SK-N-SH (cell line): Measurements from ENCODE around the gene TFEB. TPM values are rescaled to one million over a fixed set of nuclear protein-coding genes. Genes with fewer than 3 reads are reported as not detected.

Experiments used
- CTCF ChIA-PET: fragments of 300-600, 350-600 bp; formaldehyde crosslinking; extraction: SDS; loops from one replicate; lab custom pipeline; 2021; lab: Yijun Ruan, JAX
- POLR2A ChIA-PET: fragments of 350-600 bp; sonication (Branson Sonifier 250); formaldehyde crosslinking; extraction: SDS; loops from one replicate; lab custom pipeline; 2020; ENCODE audit warnings: antibody characterized with exemption, inconsistent platforms; lab: Yijun Ruan, JAX
- DNase-seq: peaks from one replicate; pipeline ENCODE4 v3.0.0; 2012
- H2AFZ ChIP-seq: fragments of 200-600 bp; sonication (generic); 2 replicates; pipeline ENCODE4 v1.8.1; 2016; ENCODE audit warnings: antibody characterized with exemption, mild to moderate bottlenecking, low read depth
- H3F3A ChIP-seq: fragments of 200-600 bp; sonication (generic); replicated peaks from 2 replicates; pipeline ENCODE3; 2016; ENCODE audit warnings: antibody characterized with exemption, mild to moderate bottlenecking; ENCODE audit not compliant: insufficient read depth
- H3K27ac ChIP-seq, 2 experiments: fragments of 200-500 bp in 1 of 2; fragments of 200-600 bp in 1 of 2; sonication (Bioruptor generic) in 1 of 2; sonication (generic), shearing (Covaris generic) in 1 of 2; 2 replicates each; pipeline versions ENCODE4 v1.5.1 to v1.6.1; 2014 to 2016; ENCODE audit warnings: low read depth in 2 of 2, inconsistent platforms in 1 of 2, low read length in 1 of 2, mild to moderate bottlenecking in 1 of 2, mixed read lengths in 1 of 2
- H3K27me3 ChIP-seq: fragments of 200-600 bp; sonication (generic), shearing (Covaris generic); 2 replicates; pipeline ENCODE4 v1.6.1; 2016; ENCODE audit warnings: mixed run types; ENCODE audit not compliant: insufficient read depth
- H3K36me3 ChIP-seq, 2 experiments: fragments of 200-500 bp in 1 of 2; fragments of 200-600 bp in 1 of 2; sonication (Bioruptor generic) in 1 of 2; sonication (generic) in 1 of 2; replicated peaks in 1 of 2; 2 replicates each; pipeline versions ENCODE3 to v1.5.1; 2014 to 2016; ENCODE audit warnings: low read length in 1 of 2, mild to moderate bottlenecking in 1 of 2; ENCODE audit not compliant: insufficient read depth in 2 of 2, control insufficient read depth in 1 of 2
- H3K4me1 ChIP-seq, 2 experiments: fragments of 200-500 bp in 1 of 2; fragments of 200-600 bp in 1 of 2; sonication (Bioruptor generic) in 1 of 2; sonication (generic), shearing (Covaris generic) in 1 of 2; 2 replicates each; pipeline versions ENCODE4 v1.5.1 to v1.6.1; 2014 to 2016; ENCODE audit warnings: low read depth in 1 of 2, low read length in 1 of 2, mixed run types in 1 of 2; ENCODE audit not compliant: insufficient read depth in 2 of 2, control insufficient read depth in 1 of 2
- H3K4me2 ChIP-seq: fragments of 200-600 bp; sonication (generic), shearing (Covaris generic); 2 replicates; pipeline ENCODE4 v1.6.1; 2017; ENCODE audit warnings: mixed run types
- H3K4me3 ChIP-seq, 2 experiments: fragments of 200-500 bp in 1 of 2; fragments of 200-600 bp in 1 of 2; sonication (Bioruptor generic) in 1 of 2; sonication (generic), shearing (Covaris generic) in 1 of 2; 2 replicates each; pipeline versions ENCODE4 v1.5.1 to v1.8.1; 2014 to 2016; ENCODE audit warnings: low read depth in 2 of 2, inconsistent platforms in 1 of 2, low read length in 1 of 2, mild to moderate bottlenecking in 1 of 2, mixed read lengths in 1 of 2, moderate library complexity in 1 of 2
- H3K79me2 ChIP-seq: fragments of 200-600 bp; sonication (generic); 2 replicates; pipeline ENCODE4 v1.8.1; 2017; ENCODE audit warnings: mild to moderate bottlenecking; ENCODE audit not compliant: insufficient read depth
- H3K9ac ChIP-seq: fragments of 200-600 bp; sonication (generic); 2 replicates; pipeline ENCODE4 v1.6.1; 2017; ENCODE audit warnings: mixed run types
- H3K9me2 ChIP-seq: fragments of 200-600 bp; sonication (generic); 2 replicates; pipeline ENCODE4 v1.6.1; 2017; ENCODE audit warnings: mixed run types
- H3K9me3 ChIP-seq: fragments of 200-600 bp; sonication (generic); 2 replicates; pipeline ENCODE4 v1.6.1; 2017; ENCODE audit warnings: mixed run types, mild to moderate bottlenecking, moderate library complexity
- H4K20me1 ChIP-seq: fragments of 200-600 bp; sonication (generic); 2 replicates; pipeline ENCODE4 v1.6.1; 2017; ENCODE audit warnings: mild to moderate bottlenecking, mixed run types; ENCODE audit not compliant: insufficient read depth
- ELF1 ChIP-seq: IDR thresholded peaks from 2 replicates; pipeline ENCODE4 v1.4.0; 2012
- EZH2phosphoT487 ChIP-seq: fragments of 200-600 bp; sonication (generic); IDR thresholded peaks from 2 replicates; pipeline ENCODE4 v1.6.1; 2017; ENCODE audit warnings: low read depth, mixed run types, mild to moderate bottlenecking, antibody characterized with exemption, moderate library complexity, borderline replicate concordance
- FOSL2 ChIP-seq: IDR thresholded peaks from 2 replicates; pipeline ENCODE4 v1.4.0; 2012; ENCODE audit warnings: low read depth, mild to moderate bottlenecking, moderate library complexity, borderline replicate concordance
- FOXM1 ChIP-seq: IDR thresholded peaks from 2 replicates; pipeline ENCODE4 v1.4.0; 2012; ENCODE audit warnings: low read depth, mild to moderate bottlenecking
- GABPA ChIP-seq: IDR thresholded peaks from 2 replicates; pipeline ENCODE4 v1.4.0; 2012; ENCODE audit warnings: low read depth, mild to moderate bottlenecking
- MAX ChIP-seq: IDR thresholded peaks from 2 replicates; pipeline ENCODE4 v1.4.0; 2012; ENCODE audit warnings: low read depth
- NFIC ChIP-seq: IDR thresholded peaks from 2 replicates; pipeline ENCODE4 v1.4.0; 2012; ENCODE audit warnings: borderline replicate concordance
- NRF1 ChIP-seq: IDR thresholded peaks from 2 replicates; pipeline ENCODE4 v1.6.1; 2012; ENCODE audit warnings: low read depth, mild to moderate bottlenecking, low read length
- RAD21 ChIP-seq: IDR thresholded peaks from 2 replicates; pipeline ENCODE4 v1.6.1; 2012; ENCODE audit warnings: mild to moderate bottlenecking, low read length
- RFX5 ChIP-seq: IDR thresholded peaks from 2 replicates; pipeline ENCODE4 v1.6.1; 2012; ENCODE audit warnings: mild to moderate bottlenecking, improper control_type of control experiment, low read length
- RXRA ChIP-seq: IDR thresholded peaks from 2 replicates; pipeline ENCODE4 v1.4.0; 2012; ENCODE audit warnings: low read depth, mild to moderate bottlenecking, borderline replicate concordance
- SIN3A ChIP-seq: IDR thresholded peaks from 2 replicates; pipeline ENCODE4 v1.6.1; 2012; ENCODE audit warnings: low read depth, mild to moderate bottlenecking, low read length, moderate library complexity, borderline replicate concordance
- SMC3 ChIP-seq: IDR thresholded peaks from 2 replicates; pipeline ENCODE4 v1.6.1; 2012; ENCODE audit warnings: low read depth, low read length, improper control_type of control experiment
- TAF1 ChIP-seq: IDR thresholded peaks from 2 replicates; pipeline ENCODE4 v1.6.1; 2012; ENCODE audit warnings: low read depth, mild to moderate bottlenecking, low read length, moderate library complexity, borderline replicate concordance
- TEAD4 ChIP-seq: IDR thresholded peaks from 2 replicates; pipeline ENCODE4 v1.4.0; 2012; ENCODE audit warnings: mild to moderate bottlenecking, borderline replicate concordance; ENCODE audit not compliant: insufficient read depth
- USF2 ChIP-seq: fragments of 150-350 bp; IDR thresholded peaks from 2 replicates; pipeline ENCODE4 v1.6.1; 2017; ENCODE audit warnings: antibody characterized with exemption, low read length, low read depth, borderline replicate concordance
- YY1 ChIP-seq: IDR thresholded peaks from 2 replicates; pipeline ENCODE4 v1.4.0; 2012; ENCODE audit warnings: low read depth, mild to moderate bottlenecking
- WGBS: methylation state at CpG from one replicate; pipeline ENCODE4 v1.1.6; 2017; ENCODE audit warnings: low lambda C conversion rate; 5-methylcytosine and 5-hydroxymethylcytosine counted together
- polyA plus RNA-seq, 3 experiments: library from polyadenylated mRNA; depleted of rRNA; stranded (reverse); fragments of >200 nt; gene quantifications; 2 replicates each; pipeline ENCODE4 v1.2.3, GENCODE V29; 2012

Gene TFEB
- polyA plus RNA-seq, 1 of the 3 experiments (the other 2 are of a cell fraction) = 6.2 TPM

GRCh38 chr6:41711323-41712038, 23.9 kb downstream of the TFEB start (continued):
- TF ChIP-seq SMC3 = no peak
- no peak for TF ChIP-seq YY1
- TF ChIP-seq SIN3A = no peak
- TF ChIP-seq FOXM1 = no peak
- no peak for TF ChIP-seq GABPA

GRCh38 chr6:41709375-41709774, 26.0 kb downstream of the TFEB start:
- Histone ChIP-seq H3K4me3 (no peak overlapping the region), H3K9me3 (no peaks in the 10 kb centered on the region), H3K4me2 (no peak overlapping the region), H3K27ac (no peak overlapping the region), H3F3A (peaks cover 28% of the 10 kb centered on the region), H3K79me2 (peaks cover 11% of the 10 kb centered on the region), H4K20me1 (0 out of 2 replicates have a peak, but pooled peaks cover 5% of the 10 kb centered on the region), H3K36me3 (no peaks in the 10 kb centered on the region), H3K9me2 (no peaks in the 10 kb centered on the region), H3K4me1 (peaks cover 45 to 50% of the 10 kb centered on the region in 2 experiments; a peak in 3 of 4 replicates), H2AFZ (no peak overlapping the region), H3K9ac (no peak overlapping the region), H3K27me3 (no peaks in the 10 kb centered on the region)
- no peak for DNase-seq
- ChIA-PET CTCF (no interaction called here), POLR2A (no interaction called here)
- WGBS = 73% methylated on average over 2 of the region's 2 CpGs
- TF ChIP-seq TEAD4 = no peak
- no peak for TF ChIP-seq NRF1
- TF ChIP-seq MAX = no peak
- TF ChIP-seq EZH2phosphoT487 = no peak
- TF ChIP-seq RFX5 = no peak

GRCh38 chr6:41708856-41709255, 26.6 kb downstream of the TFEB start:
- H3F3A ChIP-seq = peaks cover 23% of the 10 kb centered on the region
- DNase-seq = no peak
- H3K27ac ChIP-seq = no peak overlapping the region
- no peak overlapping the region for H2AFZ ChIP-seq
- no peak overlapping the region for H3K4me2 ChIP-seq
- peaks cover 40 to 48% of the 10 kb centered on the region in 2 experiments; a peak in 3 of 4 replicates for H3K4me1 ChIP-seq
- H3K36me3 ChIP-seq = no peaks in the 10 kb centered on the region
- H3K9me2 ChIP-seq = no peaks in the 10 kb centered on the region
- no peak overlapping the region for H3K9ac ChIP-seq
- 94% methylated on average over 3 of the region's 3 CpGs for WGBS
- TF ChIP-seq NFIC (no peak), USF2 (no peak), ELF1 (no peak), TAF1 (no peak), RXRA (no peak), RAD21 (no peak), FOSL2 (no peak)
- ChIA-PET CTCF (interaction anchor here (3.5 kb wide), 1 partner anchor 341 kb away, joined by 15 read pairs; no protein-coding TSS in a partner anchor), POLR2A (no interaction called here)
- 0 out of 2 replicates have a peak, but pooled peaks cover 5% of the 10 kb centered on the region for H4K20me1 ChIP-seq
- H3K9me3 ChIP-seq = no peaks in the 10 kb centered on the region
- H3K4me3 ChIP-seq = no peak overlapping the region
- H3K79me2 ChIP-seq = peaks cover 16% of the 10 kb centered on the region
- H3K27me3 ChIP-seq = no peaks in the 10 kb centered on the region
